Measurements from ENCODE around the gene ANO7. TPM values are rescaled to one million over a fixed set of nuclear protein-coding genes. Genes with fewer than 3 reads are reported as not detected.

The ANO7 gene
- total RNA-seq, 1 experiment from 2014 or later: 6.9 TPM

DNA sequence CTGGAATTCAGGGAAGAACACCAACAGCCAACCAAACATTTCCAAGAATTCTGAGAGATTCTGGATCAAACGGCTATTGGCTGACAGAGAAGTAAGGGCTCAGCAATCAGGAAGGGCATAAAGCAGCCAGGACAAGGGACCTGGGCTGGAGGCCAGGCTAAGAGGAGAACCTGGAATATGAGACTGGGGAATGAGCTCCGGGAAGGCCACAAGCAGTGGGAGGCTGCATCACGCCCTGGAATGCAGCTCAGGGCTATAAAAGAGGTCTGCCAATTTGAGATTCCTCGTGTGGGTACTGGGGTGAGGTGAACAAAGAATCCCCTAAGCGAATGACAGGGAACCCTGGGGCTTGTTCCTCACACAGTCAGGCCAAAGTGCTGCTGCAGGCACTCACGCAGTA is 60.4 kb downstream of the ANO7 start:
- TF ChIP-seq TCF7L2 (IDR thresholded peaks at IDR 0.05; ENCODE audit: low read depth, low read length) (no peak), REST (IDR thresholded peaks at IDR 0.05; ENCODE audit: insufficient read depth in 1 of 2, low read depth in 2 of 2, low read length in 1 of 2) (no peak), SIN3A (IDR thresholded peaks at IDR 0.05; ENCODE audit: borderline replicate concordance, insufficient read depth, low read depth, low read length) (no peak), POLR2AphosphoS5 (IDR thresholded peaks at IDR 0.05; ENCODE audit: low read depth, low read length) (no peak), CTCF (IDR thresholded peaks at IDR 0.05) (no peak)
- ATAC-seq (no peak), DNase-seq (ENCODE audit: low read depth, low spot score) (no peak)
- H3K4me3 ChIP-seq (ENCODE audit: low read depth in 2 of 2, low read length in 2 of 2): no peak overlapping the region
- no peaks in the 10 kb centered on the region for H3K9me3 ChIP-seq (ENCODE audit: control insufficient read depth, insufficient read depth, low read depth, low read length)
- no TSS peak for BruUV-seq (replicated peaks)
- ChIA-PET POLR2A (no interaction called here), CTCF (no interaction called here)
- no peak overlapping the region for H3K27ac ChIP-seq (ENCODE audit: low read length)
- peaks cover 40% of the 10 kb centered on the region for H3K36me3 ChIP-seq (ENCODE audit: control insufficient read depth, insufficient read depth, low read length)
- H3K4me1 ChIP-seq (ENCODE audit: control insufficient read depth, insufficient read depth, low read length): no peaks in the 10 kb centered on the region
- in situ Hi-C loops (cut with HindIII; ENCODE audit: low pct_unique_long_range_greater_than_20kb, low sequenced_read_pairs) (no loop called here), intact Hi-C loops (cut with micrococcal nuclease; ENCODE audit: unreplicated experiment) (no loop called here)
- no peaks in the 10 kb centered on the region for H3K27me3 ChIP-seq (ENCODE audit: control insufficient read depth, insufficient read depth, low read length)

DNA sequence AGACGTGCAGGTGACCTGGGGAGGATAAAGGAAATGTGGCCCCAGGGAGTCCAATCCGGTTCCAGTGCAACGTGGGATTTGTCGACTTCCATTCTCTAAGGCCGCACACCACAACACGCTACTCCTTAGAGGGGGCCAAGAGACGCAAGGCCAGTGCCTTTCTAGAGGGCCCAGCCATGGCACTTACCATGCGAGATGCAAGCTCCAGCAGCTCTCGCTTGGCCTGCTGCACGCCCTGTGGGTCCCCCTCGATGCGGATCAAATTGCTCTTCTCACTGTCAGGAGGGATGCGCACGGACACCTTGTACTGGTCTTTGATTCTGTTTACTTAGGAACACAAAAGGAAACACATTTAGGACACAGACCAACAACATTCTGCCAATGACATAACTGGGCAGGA is 61.2 kb downstream of the ANO7 start:
- CTCF ChIA-PET: no interaction called here
- no peaks in the 10 kb centered on the region for H3K27me3 ChIP-seq (ENCODE audit: control insufficient read depth, insufficient read depth, low read length)
- TF ChIP-seq REST (IDR thresholded peaks at IDR 0.05; ENCODE audit: insufficient read depth in 1 of 2, low read depth in 2 of 2, low read length in 1 of 2): no peak
- TF ChIP-seq POLR2AphosphoS5 (IDR thresholded peaks at IDR 0.05; ENCODE audit: low read depth, low read length): no peak
- no peak for TF ChIP-seq SIN3A (IDR thresholded peaks at IDR 0.05; ENCODE audit: borderline replicate concordance, insufficient read depth, low read depth, low read length)
- BruUV-seq (replicated peaks): no TSS peak
- no peaks in the 10 kb centered on the region for H3K9me3 ChIP-seq (ENCODE audit: control insufficient read depth, insufficient read depth, low read depth, low read length)
- no peak for DNase-seq (ENCODE audit: low read depth, low spot score)
- 0 out of 2 replicates have a peak, but pooled peaks have one; percentile 13 for ATAC-seq
- H3K4me3 ChIP-seq (ENCODE audit: low read depth in 2 of 2, low read length in 2 of 2): no peak overlapping the region
- H3K27ac ChIP-seq (ENCODE audit: low read length): no peak overlapping the region
- POLR2A ChIA-PET: no interaction called here
- in situ Hi-C loops (cut with HindIII; ENCODE audit: low pct_unique_long_range_greater_than_20kb, low sequenced_read_pairs) (no loop called here), intact Hi-C loops (cut with micrococcal nuclease; ENCODE audit: unreplicated experiment) (no loop called here)
- no peaks in the 10 kb centered on the region for H3K4me1 ChIP-seq (ENCODE audit: control insufficient read depth, insufficient read depth, low read length)
- peaks cover 36% of the 10 kb centered on the region for H3K36me3 ChIP-seq (ENCODE audit: control insufficient read depth, insufficient read depth, low read length)
